SU-DHL-6 (cell line): ENCODE data around the gene GPD2.

Source experiments
- EZH2phosphoT487 ChIP-seq: fragments of 200-600 bp; sonication (generic), shearing (Covaris generic); conservative IDR thresholded peaks from 2 replicates; pipeline ENCODE4 v1.6.1; 2018; ENCODE audit warnings: mild to moderate bottlenecking, antibody characterized with exemption, low read length, moderate library complexity, mixed read lengths
- TF ChIP-seq, protein P1 (sequence below): fragments of 200-600 bp; sonication (generic); IDR thresholded peaks from one replicate; pipeline ENCODE4 v1.5.1; 2017; ENCODE audit warnings: antibody characterized with exemption, mild to moderate bottlenecking, low read length, moderate library complexity; ENCODE audit not compliant: insufficient read depth, poor library complexity, severe bottlenecking

DNA sequence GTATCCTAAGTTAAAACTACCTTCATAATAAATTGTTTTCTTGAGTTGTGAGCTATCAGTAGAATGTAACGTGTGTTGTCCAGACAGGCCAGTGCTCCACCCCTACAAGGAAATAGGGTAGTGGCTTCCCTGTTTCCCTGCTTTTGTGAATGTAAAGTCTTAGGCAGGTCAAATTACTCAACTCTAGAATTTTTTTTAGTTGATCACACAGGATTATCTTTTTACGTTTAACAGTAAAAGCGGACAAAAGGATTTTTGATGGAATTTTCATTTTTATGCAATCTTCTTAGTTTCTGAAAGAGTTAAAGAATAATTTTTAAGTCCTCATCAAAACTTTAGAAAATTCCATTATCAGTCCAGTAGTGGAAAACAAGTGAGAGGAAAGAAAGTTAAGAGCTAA is 38.2 kb downstream of the GPD2 start:
- TF ChIP-seq, protein P1, sequence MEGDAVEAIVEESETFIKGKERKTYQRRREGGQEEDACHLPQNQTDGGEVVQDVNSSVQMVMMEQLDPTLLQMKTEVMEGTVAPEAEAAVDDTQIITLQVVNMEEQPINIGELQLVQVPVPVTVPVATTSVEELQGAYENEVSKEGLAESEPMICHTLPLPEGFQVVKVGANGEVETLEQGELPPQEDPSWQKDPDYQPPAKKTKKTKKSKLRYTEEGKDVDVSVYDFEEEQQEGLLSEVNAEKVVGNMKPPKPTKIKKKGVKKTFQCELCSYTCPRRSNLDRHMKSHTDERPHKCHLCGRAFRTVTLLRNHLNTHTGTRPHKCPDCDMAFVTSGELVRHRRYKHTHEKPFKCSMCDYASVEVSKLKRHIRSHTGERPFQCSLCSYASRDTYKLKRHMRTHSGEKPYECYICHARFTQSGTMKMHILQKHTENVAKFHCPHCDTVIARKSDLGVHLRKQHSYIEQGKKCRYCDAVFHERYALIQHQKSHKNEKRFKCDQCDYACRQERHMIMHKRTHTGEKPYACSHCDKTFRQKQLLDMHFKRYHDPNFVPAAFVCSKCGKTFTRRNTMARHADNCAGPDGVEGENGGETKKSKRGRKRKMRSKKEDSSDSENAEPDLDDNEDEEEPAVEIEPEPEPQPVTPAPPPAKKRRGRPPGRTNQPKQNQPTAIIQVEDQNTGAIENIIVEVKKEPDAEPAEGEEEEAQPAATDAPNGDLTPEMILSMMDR = no peak
- TF ChIP-seq EZH2phosphoT487 = no peak
